Skeletal muscle tissue (tissue), 4 donors: ENCODE data around the gene MTFR1L. TPM values are rescaled to one million over a fixed set of nuclear protein-coding genes. Genes with fewer than 3 reads are reported as not detected.
A peak's percentile ranks its signal among the peaks of the same experiment; 100 is the strongest.

ENCODE experiments used
- H3K27ac ChIP-seq: one replicate; pipeline ENCODE4 v1.7.0; 2013; ENCODE audit warnings: mild to moderate bottlenecking, low read depth, low read length, inconsistent platforms
- H3K27me3 ChIP-seq, 3 donors: one replicate each; pipeline ENCODE4 v1.7.0; 2013; ENCODE audit warnings: low read length in 3 of 3; ENCODE audit not compliant: control insufficient read depth in 3 of 3, insufficient read depth in 3 of 3
- H3K36me3 ChIP-seq, 3 donors: one replicate each; pipeline ENCODE4 v1.7.0; 2013; ENCODE audit warnings: low read length in 3 of 3; ENCODE audit not compliant: control insufficient read depth in 3 of 3, insufficient read depth in 3 of 3
- H3K4me1 ChIP-seq, 3 donors: one replicate each; pipeline ENCODE4 v1.7.0; 2013; ENCODE audit warnings: low read length in 3 of 3, mild to moderate bottlenecking in 3 of 3; ENCODE audit not compliant: control insufficient read depth in 3 of 3, insufficient read depth in 3 of 3
- H3K4me3 ChIP-seq, 3 donors: one replicate each; pipeline ENCODE4 v1.7.0; 2013; ENCODE audit warnings: low read length in 3 of 3
- H3K9ac ChIP-seq, 3 donors: one replicate each; pipeline ENCODE4 v1.7.0; 2013; ENCODE audit warnings: low read length in 3 of 3, mild to moderate bottlenecking in 3 of 3, moderate library complexity in 2 of 3, low read depth in 1 of 3
- H3K9me3 ChIP-seq, 3 donors: one replicate each; pipeline ENCODE4 v1.7.0; 2013; ENCODE audit warnings: low read length in 3 of 3; ENCODE audit not compliant: control insufficient read depth in 3 of 3
- total RNA-seq: library from RNA; depleted of rRNA; stranded (reverse); fragments of >200 nt; gene quantifications from one replicate; pipeline ENCODE4 v1.2.3, GENCODE V29; 2014
- donor health status: Osteomylitis.

The MTFR1L gene
- total RNA-seq, 1 donor from 2014 or later, result 35.0 TPM

- Histone ChIP-seq H3K4me3 (no peak overlapping the region), H3K27ac (no peak overlapping the region)
Observed at GRCh38 chr1:25779388-25779787, 40.4 kb upstream of the MTFR1L start.

GRCh38 chr1:25779894-25780293, 39.9 kb upstream of the MTFR1L start:
- Histone ChIP-seq H3K9ac (no peak overlapping the region), H3K4me3 (no peak overlapping the region), H3K9me3 (no peaks in the 10 kb centered on the region), H3K27me3 (no peaks in the 10 kb centered on the region), H3K4me1 (peaks cover 0 to 27% (median 13%) of the 10 kb centered on the region in 3 donors), H3K27ac (no peak overlapping the region), H3K36me3 (peaks cover 4 to 20% (median 11%) of the 10 kb centered on the region in 3 donors)

More at GRCh38 chr1:25779388-25779787, 40.4 kb upstream of the MTFR1L start:
- peaks cover 0 to 27% (median 11%) of the 10 kb centered on the region in 3 donors for H3K4me1 ChIP-seq
- no peak overlapping the region for H3K9ac ChIP-seq
- H3K27me3 ChIP-seq, result no peaks in the 10 kb centered on the region
- no peaks in the 10 kb centered on the region for H3K9me3 ChIP-seq
- peaks cover 4 to 20% (median 11%) of the 10 kb centered on the region in 3 donors for H3K36me3 ChIP-seq

- Histone ChIP-seq H3K4me3 (no peak overlapping the region), H3K27ac (no peak overlapping the region), H3K9me3 (no peaks in the 10 kb centered on the region), H3K4me1 (peaks cover 1 to 29% (median 16%) of the 10 kb centered on the region in 3 donors), H3K27me3 (no peaks in the 10 kb centered on the region), H3K36me3 (peaks cover 4 to 20% (median 11%) of the 10 kb centered on the region in 3 donors), H3K9ac (peak overlapping the region in 1 of 3 donors; percentile 25)
Observed at GRCh38 chr1:25780318-25781129, 39.2 kb upstream of the MTFR1L start.

- H3K27ac ChIP-seq, result no peak overlapping the region
- peaks cover 4 to 20% (median 11%) of the 10 kb centered on the region in 3 donors for H3K36me3 ChIP-seq
- H3K27me3 ChIP-seq, result no peaks in the 10 kb centered on the region
- H3K9me3 ChIP-seq, result no peaks in the 10 kb centered on the region
- H3K4me3 ChIP-seq, result no peak overlapping the region
- H3K9ac ChIP-seq, result no peak overlapping the region
- peaks cover 6 to 34% (median 22%) of the 10 kb centered on the region in 3 donors for H3K4me1 ChIP-seq
Observed at GRCh38 chr1:25781130-25781433, 38.7 kb upstream of the MTFR1L start.

GRCh38 chr1:25782608-25783201, 37.0 kb upstream of the MTFR1L start:
- H3K4me3 ChIP-seq, result no peak overlapping the region

GRCh38 chr1:25784575-25785051, 35.1 kb upstream of the MTFR1L start:
- H3K27ac ChIP-seq, result no peak overlapping the region
- H3K27me3 ChIP-seq, result no peaks in the 10 kb centered on the region
- peaks cover 4 to 6% (median 6%) of the 10 kb centered on the region in 3 donors for H3K36me3 ChIP-seq
- H3K9ac ChIP-seq, result peak overlapping the region in 1 of 3 donors; percentile 5
- H3K9me3 ChIP-seq, result no peaks in the 10 kb centered on the region
- no peak overlapping the region for H3K4me3 ChIP-seq
- H3K4me1 ChIP-seq, result peaks cover 28 to 57% (median 44%) of the 10 kb centered on the region in 3 donors

More at GRCh38 chr1:25782608-25783201, 37.0 kb upstream of the MTFR1L start:
- peaks cover 4 to 15% (median 11%) of the 10 kb centered on the region in 3 donors for H3K36me3 ChIP-seq
- H3K9me3 ChIP-seq, result no peaks in the 10 kb centered on the region
- H3K27me3 ChIP-seq, result no peaks in the 10 kb centered on the region
- peaks cover 22 to 51% (median 38%) of the 10 kb centered on the region in 3 donors for H3K4me1 ChIP-seq
- H3K9ac ChIP-seq, result peak overlapping the region in 1 of 3 donors; percentile 25
- H3K27ac ChIP-seq, result no peak overlapping the region

GRCh38 chr1:25785333-25786067, 34.3 kb upstream of the MTFR1L start:
- Histone ChIP-seq H3K4me1 (peaks cover 28 to 57% (median 44%) of the 10 kb centered on the region in 3 donors), H3K9me3 (no peaks in the 10 kb centered on the region), H3K27ac (no peak overlapping the region), H3K27me3 (no peaks in the 10 kb centered on the region), H3K9ac (no peak overlapping the region), H3K4me3 (no peak overlapping the region), H3K36me3 (peaks cover 4 to 6% (median 6%) of the 10 kb centered on the region in 3 donors)

GRCh38 chr1:25786887-25787759, 32.6 kb upstream of the MTFR1L start:
- peak overlapping the region; percentile 14 for H3K27ac ChIP-seq
- peaks cover 4 to 8% (median 6%) of the 10 kb centered on the region in 3 donors for H3K36me3 ChIP-seq

GRCh38 chr1:25787760-25788166, 32.0 kb upstream of the MTFR1L start:
- Histone ChIP-seq H3K9ac (no peak overlapping the region), H3K4me1 (peaks cover 28 to 51% (median 43%) of the 10 kb centered on the region in 3 donors), H3K9me3 (no peaks in the 10 kb centered on the region), H3K4me3 (no peak overlapping the region), H3K27me3 (no peaks in the 10 kb centered on the region), H3K36me3 (peaks cover 4 to 8% (median 4%) of the 10 kb centered on the region in 3 donors), H3K27ac (peak overlapping the region; percentile 14)

More at GRCh38 chr1:25786887-25787759, 32.6 kb upstream of the MTFR1L start:
- peaks cover 28 to 55% (median 44%) of the 10 kb centered on the region in 3 donors for H3K4me1 ChIP-seq
- H3K4me3 ChIP-seq, result peak overlapping the region in 1 of 3 donors; percentile 41
- H3K9me3 ChIP-seq, result no peaks in the 10 kb centered on the region
- peak overlapping the region in 2 of 3 donors; percentile 33 to 47 for H3K9ac ChIP-seq
- no peaks in the 10 kb centered on the region for H3K27me3 ChIP-seq
